MV-4-11 (cell line): ENCODE measurements around the gene OPCML.

Experiments
- DNase-seq: peaks from one replicate; lab custom pipeline; 2025; lab: John Stamatoyannopoulos, UW

The OPCML gene

DNA sequence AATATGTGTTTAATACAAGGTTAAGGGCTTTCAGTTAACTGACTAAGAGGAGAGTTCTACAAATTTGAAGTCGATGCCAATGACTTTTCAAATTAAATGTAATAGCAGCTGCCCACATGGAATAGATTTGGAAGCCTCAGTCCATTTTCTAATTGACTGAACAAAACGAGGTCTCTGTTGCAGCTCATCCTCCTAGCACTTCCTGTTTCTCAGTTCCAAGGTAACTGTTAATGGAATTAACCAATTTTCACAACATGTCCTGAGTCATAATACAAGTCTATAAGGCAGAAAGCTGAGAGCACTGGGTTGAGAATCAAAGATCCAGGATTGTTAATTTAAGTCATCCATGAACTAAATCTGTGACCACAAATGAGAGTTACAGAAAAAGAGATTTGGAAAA, 177.2 kb downstream of the OPCML start:
- no peak for DNase-seq

DNA sequence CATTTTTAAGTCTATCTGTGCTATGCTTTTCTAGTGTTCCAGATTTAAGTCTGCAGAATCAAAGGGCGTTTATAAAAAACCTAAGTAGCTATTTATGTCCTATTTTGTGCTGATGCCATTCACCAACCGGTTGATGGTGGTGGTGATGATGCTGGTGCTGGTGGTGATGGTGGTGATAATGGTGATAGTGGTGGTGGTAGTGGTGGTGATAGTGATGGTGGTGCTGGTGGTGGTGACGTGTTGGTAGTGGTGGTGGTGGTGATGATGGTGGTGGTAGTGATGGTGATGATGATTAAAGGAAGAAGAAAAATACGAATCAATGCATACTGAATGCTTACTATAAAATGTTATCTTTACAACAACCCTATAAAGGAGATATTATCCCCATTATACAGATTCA, 178.2 kb downstream of the OPCML start:
- no peak for DNase-seq

DNA sequence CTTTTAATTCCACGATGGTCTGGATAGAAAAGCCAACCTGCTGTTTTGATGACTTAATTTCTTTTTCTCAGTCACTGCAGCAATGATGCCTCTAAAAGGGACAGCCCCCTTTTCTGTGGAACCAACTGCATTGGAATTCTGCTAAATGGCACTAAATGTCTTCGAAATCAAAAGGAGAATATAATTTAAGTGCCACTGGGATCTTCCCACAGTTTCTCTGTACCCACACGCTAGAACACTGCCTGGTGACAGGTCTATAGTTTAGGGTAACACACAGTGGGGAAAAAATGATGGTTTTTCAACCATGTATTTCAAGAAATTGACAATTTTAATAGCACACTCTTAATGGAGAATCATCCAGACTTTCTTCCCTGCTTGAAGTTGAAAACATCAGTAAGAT, 182.3 kb downstream of the OPCML start:
- DNase-seq = no peak

DNA sequence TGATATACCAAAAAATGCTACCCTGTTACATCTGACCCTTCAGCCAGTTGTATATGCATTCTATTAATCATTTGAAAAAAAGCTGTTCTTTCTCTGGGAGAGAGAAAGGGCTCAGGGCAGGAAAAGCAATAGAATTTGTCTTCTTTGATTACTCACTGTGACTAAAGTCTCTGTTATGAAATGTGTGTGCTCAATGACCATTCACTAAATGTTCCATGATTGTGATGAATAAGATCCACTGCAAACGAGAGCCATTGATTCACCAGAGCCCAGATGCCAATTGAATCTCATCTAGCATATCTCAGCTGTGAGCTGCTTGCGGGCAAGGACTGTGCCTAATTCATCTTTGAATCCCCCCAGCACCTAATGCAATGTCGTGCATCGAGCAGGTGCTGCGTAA, 184.3 kb downstream of the OPCML start:
- DNase-seq = no peak

DNA sequence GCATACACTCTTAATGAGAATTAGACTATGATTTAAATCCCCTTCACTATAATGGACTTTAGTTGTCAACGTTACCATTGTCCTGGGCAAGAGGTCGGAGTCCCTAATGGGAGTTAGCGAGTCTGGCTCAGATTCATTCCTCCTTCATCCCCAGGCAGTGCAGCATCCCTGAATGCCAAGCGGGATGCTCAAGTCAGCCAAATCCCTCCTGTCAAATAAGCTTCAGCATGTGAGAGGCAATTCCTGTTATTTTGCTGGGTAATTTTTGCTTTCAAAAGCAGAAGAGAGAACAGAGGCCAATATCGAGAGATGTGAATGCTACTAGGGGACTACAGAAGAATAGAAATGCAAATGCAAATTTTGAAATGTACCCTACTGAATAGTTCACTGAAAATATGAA, 186.2 kb downstream of the OPCML start:
- no peak for DNase-seq

DNA sequence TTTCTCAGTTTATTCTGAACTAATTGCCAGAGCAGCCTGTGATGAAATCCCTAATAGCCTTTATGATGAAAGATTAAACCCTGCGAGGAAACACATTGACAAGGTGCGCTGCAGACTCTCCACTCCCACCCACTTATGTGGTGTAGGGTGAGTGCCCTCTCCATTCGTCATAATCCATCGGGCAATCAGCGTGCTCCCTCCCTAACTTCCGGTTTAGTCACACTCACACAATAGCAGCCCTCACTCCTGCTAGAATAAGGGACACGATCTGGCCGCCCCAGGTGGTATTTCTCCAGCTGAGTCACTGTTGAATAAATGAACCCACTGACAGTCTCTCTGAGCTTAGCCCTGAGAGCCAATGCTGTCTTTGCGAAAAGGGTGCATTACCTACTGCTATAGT, 188.3 kb downstream of the OPCML start:
- DNase-seq = no peak

DNA sequence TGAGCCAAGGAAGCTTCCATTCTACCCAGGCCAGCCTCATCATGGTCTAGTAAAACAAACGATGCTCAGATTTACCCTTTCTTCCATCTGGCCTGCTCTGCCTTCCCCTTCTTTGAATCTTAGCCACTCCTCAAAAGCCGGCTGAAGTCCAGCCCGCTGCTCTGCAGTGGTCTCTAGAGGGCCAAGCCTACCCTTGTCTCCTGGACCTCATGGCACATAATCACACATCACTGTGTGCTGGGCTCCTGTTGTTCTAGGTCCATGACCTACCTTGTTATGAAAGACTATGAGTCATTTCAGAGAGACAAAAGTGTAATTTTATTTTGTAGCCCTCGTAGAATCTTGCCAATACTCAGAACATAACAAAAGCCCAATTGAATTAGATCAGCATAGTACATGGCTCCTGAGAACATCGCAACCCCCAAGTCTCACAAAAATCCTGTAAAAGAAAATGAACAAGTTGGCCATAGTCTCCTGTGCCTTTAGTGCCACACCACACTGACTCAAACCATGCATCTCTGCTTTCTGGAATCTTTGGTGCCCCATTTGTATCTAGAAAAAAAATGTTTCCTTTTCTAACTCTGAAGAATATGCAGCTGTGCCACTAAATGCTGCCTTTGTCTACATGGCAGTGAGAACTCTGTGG, 192.7 kb downstream of the OPCML start:
- DNase-seq = no peak

DNA sequence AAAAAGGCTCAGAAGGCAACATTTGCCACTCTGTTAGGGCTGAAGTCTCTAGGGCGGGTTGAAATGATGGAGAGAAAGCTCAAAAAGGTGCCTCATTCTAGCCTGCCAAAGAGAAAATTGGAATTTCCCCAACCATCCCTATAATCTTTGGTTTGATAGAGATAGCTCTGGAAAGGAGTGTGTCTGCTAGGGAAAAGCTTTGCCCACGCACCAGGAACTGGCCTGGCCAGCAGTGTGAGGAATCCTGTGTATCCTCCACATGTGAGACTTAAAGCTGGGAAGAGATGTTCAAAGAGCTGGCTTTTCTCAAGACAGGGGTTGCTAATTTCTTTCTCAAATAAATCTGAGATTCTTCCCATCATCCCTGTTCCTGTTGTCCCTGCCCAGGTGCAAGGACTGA, 193.7 kb downstream of the OPCML start:
- no peak for DNase-seq

DNA sequence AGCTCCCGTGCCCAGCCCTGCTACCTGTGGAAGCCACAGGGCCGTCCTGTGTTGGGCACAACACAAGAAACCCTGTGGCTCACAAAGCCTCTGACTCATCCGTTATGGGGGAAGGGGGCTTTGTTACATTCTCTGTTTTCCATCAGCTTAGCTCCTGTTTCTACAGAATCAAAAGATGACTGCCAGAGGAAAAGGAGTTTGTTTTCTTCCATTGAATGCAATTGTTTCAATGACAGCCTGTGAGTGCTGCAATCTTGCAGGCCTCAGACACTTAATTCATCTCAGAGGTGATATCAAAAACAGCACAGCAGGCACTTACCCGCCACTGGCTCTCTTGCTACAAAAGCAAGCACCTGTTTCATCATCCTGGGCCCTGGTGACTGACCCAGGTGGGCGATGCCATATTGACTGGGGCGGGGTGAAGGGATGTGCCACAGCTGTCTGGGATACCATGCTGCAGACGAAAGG, 194.3 kb downstream of the OPCML start:
- DNase-seq = no peak

DNA sequence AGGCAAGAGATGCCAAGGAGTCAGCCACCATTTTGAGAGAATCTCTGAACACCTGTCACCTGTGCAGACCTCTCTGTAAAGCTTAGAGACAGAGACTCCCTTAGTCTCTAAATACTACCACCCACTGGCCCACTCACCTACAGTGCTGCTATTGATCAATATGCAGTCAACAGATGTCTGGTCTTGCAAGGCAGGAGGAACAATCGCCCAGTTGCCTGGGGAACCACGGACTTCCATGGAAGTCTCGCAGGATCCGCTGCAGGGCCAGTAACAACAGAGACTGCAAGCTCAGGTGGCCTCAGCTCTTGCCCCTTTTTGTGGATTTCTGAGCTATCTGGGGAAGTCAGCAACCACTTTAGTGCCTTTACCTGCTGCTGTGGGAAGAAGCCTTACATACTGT, 195.1 kb downstream of the OPCML start:
- no peak for DNase-seq

DNA sequence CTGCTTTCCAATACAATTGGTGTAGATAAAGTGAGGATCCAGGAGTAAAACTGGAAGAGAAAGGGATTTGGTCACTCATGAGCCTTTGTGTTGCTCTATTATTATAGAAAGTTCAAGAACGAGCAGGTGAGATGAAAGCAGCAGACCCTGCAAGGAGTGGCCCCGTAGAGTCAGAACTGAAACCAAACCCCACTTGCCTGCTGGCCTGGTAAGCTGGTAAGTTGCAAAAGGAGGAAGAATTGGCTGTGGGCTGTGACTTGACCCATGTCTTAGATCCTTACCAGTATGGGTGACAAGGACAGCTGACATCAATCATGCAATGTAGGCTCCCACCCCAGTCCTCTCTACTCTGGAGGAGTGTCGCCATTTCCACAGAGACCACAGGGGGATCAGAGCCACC, 201.3 kb downstream of the OPCML start:
- DNase-seq = no peak

DNA sequence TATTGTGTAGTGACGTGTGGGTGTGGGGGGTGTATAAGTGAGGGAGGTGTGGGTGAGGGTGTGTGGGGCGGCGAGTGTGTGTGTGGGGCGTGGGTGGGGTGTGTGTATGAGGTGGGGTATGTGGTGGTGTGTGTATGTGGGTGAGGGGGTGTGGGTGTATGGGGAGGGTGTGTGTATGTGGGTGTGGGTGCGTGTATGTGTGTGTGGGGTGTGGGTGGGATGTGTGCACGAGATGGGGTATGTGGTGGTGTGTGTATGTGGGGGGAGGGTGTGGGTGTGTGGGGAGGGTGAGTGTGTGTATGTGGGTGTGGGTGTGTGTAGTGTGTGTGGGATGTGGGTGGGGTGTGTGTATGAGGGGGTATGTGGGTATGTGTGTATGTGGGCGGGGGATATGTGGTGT, 205.5 kb downstream of the OPCML start:
- DNase-seq = no peak

DNA sequence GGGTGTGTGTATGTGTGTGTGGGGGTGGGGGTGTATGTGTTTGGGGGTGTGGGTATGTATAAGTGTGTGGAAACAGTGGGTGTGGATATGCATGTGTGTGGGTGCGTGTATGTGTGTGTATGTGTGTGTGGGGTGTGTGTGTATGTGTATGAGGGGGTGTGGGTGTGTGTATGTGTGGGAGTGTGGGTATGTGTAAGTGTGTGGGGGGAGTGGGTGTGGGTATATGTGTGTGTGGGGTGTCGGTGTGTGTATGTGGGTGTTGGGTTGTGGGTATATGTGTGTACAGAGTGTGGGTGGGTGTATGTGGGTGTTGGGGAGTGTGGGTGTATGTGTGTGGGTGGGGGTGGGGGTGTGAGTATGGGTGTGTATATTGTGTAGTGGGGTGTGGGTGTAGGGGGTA, 206.0 kb downstream of the OPCML start:
- no peak for DNase-seq

DNA sequence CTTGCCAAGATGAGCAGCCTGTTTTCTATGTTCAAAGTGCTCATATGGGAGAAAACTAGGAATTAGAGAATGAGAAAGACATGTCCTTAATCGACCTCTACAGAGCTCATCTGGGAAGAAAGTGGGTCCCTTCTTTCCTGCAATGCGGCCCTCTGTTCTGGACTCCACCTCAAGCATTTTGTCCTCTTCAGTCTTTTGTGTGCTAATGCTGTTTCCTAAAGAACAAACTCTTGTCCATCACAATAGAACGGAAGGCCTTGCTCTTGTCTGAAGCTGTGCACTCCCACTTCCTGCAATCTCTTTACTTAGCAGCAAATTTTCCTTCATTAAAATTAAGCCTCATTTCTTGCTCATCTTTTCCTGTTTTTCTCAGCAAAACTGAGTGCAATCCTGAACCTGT, 206.6 kb downstream of the OPCML start:
- DNase-seq = no peak

DNA sequence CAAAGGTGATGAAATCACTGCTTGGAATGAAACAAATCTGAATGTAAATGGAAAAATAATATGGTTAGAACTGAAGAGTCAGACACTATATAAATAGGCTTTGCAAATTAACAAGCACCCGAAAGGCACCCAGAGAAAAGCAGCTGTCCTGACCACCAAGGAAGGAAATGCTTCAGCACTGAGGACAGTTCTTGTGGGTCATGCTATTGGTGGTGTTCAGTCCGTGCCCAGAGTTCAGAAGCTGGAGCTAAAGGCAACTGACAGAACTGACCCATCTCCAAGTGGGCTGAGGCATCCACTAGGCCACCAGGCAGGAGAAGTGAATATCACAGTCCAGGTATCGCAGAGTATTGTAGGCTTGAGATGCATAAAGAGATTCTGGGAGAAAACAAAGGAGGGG, 208.9 kb downstream of the OPCML start:
- DNase-seq = no peak

DNA sequence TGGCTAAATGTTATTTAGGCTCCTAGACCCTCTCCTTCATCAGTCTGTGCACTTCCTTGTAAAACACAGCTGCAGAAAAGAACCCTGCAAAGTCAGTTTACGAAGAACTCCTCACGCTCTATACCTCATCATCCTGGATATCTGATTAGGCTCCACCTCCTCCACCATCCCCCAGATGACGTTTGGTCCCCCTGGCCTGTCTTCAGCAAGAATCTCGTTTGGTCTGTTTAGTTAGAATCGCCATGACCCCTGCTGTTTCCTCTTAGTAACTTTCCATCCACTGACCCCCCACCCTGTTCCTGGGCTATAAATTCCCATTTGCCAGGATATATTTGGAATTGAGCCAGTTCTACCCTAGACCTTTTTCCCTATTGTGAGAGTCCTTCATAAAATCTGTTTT, 214.1 kb downstream of the OPCML start:
- DNase-seq = no peak

DNA sequence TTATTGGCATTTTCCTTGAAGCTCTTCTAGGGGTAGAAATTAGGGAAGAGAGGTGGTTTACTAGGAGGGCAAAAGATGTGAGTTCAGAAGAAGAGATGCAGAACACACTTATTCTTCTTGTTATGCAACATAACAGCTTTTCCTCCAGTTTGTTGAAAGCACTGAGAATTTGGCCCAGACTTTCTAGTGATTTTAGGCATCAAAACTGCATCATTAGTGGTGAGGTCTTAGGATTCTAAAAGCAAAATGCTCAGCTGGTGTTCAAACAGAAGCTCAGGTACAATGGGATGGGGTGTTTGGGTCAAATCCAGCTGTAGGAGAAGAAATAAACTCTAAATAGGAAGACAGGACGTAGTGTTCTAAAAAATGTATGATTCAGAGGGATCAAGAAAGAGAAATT, 221.1 kb downstream of the OPCML start:
- DNase-seq = no peak

DNA sequence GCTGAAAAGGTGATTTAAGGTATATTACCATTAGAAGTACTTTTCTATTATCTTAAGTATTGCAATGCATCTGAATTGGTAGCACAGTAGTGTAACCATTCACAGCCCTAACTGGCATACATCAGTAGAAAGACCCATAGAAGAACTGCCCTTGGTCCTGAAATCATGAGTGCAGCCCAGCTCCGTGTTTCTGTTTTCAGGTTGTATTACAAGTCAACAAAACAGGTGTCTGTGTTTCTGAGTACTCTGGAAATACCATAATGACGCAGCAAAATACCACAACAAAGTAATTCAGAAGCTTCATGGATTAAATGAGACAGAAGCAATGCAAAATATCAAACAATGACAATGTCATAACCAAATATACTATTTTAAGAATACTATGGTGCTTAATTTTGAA, 226.3 kb downstream of the OPCML start:
- DNase-seq = no peak

DNA sequence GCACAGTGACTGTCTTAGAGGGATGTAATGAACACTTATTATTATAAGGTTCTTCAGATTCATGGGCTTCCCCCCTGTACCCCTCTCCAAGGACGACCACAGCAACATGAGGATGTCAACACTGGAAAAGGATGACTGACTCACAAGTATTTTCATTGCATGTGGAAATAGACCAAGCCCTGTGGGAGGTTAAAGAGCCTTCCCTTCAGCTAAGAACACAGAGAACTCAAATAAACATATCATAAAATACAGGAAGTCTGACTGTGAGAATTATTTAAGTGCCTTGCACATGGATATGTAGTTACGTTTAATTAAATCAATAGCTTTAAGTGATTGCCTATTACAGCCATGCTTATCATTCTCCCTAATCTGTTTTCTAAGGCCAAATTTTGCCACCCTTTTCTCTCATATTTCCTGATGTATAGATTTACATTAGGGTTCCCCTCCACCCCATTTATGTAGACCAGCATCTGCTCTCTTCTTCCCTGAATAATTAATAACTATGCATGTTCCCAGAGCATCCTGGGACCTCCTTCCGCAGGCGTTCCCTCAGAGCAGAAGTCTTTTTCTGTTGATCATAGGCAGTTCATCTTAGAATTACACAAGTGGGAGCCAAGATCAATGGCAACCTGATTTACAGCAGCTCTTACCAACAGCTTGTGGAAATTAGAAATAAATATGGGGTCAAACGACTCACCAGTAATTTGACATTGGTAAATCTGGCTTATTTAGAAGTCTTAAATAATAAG, 226.9 kb downstream of the OPCML start:
- no peak for DNase-seq

DNA sequence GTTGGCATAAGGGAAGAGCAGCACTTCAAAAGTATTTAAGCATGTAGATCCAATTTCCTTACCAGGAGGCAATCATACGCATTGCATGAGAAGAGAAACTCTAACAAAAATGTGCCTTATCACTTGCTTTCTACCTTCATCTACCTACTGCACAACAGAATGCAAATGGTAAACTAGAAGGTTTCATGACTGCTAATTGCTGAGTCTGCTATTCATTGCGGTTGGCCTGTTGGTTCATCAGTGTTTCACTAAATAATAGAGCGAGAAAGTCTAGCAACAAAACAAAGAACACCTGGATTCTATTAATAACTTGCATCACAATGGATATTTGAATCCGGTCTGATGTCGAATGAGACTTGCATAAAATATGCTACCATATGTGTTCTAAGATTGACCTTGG, 229.0 kb downstream of the OPCML start:
- DNase-seq = no peak

DNA sequence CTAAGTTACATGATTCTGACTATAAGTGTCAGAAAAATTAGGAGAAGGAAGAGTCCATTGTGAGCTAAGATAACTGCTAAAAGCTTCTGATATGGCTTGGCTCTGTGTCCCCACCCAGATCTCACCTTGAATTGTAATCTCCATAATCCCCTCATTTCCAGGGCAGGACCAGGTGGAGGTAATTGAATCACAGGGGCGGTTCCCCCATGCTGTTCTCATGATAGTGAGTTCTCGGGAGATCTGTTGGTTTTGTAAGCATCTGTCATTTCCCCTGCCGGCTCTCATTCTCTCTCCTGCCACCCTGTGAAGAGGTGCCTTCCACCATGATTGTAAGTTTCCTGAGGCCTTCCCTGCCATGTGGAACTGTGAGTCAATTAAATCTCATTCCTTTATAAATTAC, 230.2 kb downstream of the OPCML start:
- no peak for DNase-seq

DNA sequence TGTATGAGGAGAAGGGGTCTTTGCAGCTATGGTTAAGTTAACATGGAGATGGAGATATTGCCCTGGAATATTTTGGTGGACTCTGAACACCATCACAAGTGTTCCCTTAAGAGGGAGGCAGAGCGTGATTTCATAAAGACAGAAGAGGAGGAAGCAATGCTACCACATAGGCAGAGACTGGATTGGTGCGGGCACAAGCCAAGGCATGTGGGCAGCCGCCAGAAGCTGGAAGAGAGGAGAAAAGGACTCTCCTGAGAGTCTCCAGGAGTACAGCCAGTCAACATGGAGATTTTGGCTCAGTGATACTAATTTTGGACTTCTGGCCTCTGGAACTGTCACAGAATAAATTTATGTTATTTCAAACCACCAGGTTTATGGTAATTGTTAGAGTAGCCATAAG, 231.6 kb downstream of the OPCML start:
- no peak for DNase-seq

DNA sequence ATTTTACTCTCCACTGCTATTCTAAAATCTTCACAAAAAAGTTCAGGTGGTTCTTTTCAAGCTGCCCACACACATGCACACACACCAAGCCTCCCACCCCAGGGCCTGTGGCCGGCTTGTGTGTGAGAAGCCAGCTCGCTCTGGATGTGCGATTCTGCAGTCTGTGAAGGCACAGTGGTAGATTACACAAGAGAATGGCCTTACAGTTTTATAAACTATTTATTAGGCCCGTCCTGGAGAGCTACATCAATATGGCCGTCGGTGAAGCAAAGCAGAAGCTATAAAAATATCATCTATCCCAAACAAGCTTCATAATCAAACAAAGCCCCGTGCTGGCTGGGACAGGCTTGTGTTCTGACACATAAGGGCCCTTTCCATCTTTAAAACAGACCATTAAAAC, 240.5 kb downstream of the OPCML start:
- no peak for DNase-seq

DNA sequence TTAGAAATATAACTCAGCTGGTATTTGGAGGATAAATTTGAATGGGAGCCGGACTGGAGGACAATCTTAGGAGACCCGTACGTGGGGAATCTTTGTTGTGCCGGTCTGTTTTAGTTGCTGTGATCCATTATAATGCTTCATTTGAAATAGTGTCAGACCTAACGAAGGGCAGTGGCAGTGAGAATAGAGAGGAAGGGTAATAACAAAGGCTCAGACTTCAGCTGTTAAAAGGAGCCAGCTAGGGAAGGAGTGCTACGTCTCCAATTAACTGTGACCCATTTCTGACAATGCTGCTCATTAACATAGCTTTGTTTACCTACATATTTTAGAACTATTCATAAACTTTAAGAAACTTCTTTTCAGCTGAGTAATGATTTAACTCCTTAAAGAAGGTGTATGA, 246.9 kb downstream of the OPCML start:
- no peak for DNase-seq
